Activated gamma-delta T cell treated with anti-CD3 and anti-CD28 coated beads, Interleukin-2, amount 50 U/mL, for 16 hours (primary cell): ENCODE measurements around the gene RGS7BP.

Experiments used
- DNase-seq: peaks from one replicate; pipeline ENCODE4 v3.0.0-alpha.2; 2020; ENCODE audit warnings: low read depth

The RGS7BP gene

DNA sequence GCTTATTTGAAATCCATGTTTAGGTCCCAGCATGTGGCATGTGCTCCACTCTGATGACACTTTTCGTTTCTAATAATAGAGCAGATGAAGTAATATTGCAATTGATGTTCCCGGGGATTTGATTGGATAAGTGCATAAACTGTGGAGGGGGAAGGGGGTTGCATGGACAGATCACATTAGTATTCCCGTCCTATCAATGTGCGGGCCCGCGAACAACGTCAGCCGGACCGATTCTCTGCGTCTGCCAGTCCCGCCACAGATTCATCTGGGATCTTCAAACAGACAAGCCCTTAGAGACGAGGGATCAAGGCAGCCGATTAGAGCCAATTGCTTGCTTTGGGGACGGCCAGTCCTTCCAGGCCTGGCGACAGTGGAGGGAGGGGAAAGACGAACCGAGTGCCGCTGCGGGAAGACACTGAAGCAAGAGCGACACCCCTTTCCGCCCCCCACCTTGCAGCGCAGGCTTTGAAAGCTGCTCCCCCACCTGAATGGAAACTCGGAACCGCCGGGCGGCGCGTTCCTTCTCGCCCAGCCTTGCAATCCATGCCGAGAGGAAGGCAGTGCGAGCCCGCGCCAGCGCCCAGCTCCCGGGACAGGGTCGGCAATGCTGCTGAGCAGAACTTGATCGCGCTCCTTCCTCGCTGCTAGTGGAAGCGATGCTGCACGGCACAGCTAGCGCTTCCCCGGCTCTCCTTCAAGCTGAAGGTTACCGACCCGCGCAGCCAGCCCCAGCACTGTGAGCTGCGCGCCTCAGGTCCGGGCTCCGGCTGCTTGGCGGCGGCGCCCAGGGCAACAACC lies at the start of gene RGS7BP:
Gene RGS7BP, plus strand, starts transcription at position 247 of the 798 bp plus-strand sequence. CDS start 610 bp downstream, outside the sequence.
- DNase-seq, result no peak

DNA sequence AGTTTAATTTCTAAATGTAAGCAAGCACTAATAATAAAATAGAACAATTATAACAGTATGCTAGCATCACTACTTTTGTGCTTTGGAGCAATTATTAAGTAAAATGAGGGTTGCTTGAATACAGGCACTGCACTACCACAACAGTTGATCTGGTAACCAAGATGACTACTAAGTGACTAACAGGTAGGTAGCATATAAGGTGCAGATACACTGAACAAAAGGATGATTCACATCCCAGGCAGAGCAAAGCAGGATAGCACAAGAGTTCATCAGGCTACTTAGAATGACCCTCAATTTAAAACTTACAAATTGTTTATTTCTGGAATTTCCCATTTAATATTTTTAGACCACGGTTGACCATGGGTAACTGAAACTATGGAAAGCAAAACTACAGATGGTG lies 48.0 kb upstream of the RGS7BP start:
- no peak for DNase-seq

DNA sequence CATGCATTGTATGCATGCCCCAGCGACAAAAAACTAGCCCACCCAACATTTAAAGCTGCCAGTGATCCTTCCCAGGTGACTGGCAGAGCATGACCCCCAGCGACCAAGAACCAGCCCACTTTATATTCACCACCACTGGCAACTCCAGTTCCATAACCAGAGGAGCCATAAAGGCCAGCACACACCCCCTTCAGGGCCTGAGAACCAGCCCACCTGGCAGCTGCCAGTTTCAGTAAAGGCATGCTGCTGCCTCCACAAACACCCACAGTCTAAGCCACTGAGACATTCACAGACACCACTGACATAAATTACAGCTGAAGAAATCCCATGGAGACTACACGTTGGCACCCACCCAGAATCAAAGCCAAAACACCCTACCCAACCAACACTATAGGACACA lies 46.9 kb upstream of the RGS7BP start:
- DNase-seq, result no peak

DNA sequence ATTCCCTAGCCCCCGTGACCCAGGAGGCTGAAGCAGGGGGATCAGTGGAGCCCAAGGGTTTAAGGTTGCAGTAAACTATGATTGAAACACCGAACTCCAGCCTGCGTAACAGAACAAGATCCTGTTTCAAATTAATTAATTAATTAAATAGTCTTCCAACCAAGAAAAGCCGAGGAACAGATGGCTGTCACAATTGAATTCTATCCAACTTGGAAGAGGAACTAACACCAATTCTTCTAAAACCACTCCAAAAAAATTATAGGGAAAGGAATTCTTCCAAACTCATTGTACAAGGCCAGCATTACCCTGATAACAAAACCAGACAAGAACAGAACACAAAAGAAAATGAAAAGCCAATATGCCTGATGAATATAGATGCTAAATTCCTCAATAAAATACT lies 43.4 kb upstream of the RGS7BP start:
- no peak for DNase-seq

DNA sequence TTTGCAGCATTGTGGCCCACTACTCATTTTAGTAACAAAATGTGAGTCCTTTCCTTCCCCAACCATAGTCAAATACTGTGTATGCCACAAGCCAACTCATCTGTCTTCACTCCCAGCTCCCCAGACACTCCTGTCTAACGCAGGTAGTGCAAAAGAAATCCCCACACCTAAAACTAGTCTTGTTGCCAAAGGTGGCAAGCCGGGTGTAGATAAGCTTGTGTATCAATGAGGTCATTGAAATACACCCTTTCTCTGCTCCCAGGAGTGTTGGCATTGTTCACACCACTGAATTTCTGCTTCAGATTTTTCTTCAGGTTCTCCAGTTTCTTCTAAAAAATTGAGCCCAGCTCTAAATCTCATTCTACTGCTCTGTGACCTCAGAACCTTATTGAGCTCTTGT lies 19.7 kb upstream of the RGS7BP start:
- no peak for DNase-seq

DNA sequence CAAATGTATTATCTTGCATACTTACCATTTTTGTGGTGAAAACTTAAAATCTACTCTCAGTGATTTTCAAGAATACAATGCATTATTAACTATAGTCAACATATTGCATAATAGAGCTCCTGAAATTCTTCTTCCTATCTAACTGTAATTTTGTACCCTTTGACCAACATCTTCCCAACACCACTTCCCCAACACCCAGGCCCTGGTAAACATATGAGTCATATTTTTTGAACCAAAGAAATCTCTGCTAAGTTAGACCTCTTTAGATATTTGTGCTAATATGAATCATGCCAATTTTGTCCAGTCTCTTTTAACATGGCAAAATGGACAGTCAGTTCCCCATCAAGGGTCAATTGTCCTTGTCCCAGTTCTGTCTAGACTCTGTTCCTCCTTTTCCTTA lies 18.5 kb upstream of the RGS7BP start:
- no peak for DNase-seq

DNA sequence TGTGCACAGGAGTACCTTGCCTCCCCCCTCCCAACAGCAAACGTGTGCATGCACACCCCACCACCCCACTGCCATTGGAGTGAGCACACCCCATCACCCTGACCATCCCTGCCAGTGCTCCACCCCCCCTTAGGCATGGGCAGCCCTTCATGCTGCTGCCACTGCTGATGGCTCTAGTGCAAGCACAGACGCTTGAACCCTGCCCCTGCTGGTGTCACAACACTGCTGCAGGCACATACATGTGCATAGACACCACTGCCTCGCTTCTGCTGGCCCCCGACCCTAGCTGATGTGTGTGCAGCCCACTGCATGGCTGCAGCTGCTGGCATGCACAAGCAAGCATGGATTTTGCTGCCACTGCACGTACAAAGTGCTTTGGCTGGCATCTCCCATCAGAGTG lies 16.0 kb upstream of the RGS7BP start:
- DNase-seq, result no peak

DNA sequence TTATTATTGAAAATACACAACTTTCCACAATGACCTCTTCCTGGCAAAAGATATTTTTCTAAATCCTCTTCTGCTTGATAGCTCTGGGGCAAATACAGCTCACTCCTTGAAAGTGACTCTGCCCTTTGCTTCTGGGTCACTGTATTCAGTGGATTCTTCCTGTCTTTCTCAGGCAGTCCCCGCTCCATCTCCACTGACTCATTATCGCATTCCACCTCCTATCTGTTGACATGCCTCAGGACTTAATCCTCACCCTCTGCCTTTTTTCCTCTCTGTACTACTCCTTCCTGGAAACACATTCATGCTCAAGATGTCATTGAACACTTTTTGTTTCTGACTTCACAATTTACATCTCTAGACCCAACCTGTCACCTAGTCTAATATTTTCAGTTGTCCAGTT lies 8.4 kb upstream of the RGS7BP start:
- DNase-seq, result no peak

DNA sequence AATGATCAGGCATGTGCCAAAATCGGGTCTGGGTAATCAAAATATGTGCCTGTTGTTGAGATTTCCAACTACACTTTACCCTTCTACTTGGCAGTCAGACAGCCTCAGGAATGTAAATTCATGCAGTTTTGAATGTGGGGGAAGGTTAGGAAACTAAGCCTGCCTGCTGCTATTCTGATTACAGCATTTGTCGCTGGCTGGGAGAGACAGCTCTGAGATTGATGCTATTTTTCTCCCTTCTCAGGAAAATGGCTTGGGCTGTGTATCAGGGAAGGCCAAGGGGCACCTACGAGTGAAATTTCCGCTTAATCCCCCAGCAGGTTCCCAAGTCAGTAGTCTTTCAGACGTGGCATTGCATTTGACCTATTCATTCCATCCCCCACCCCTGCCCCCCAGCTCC lies 3.6 kb upstream of the RGS7BP start:
- DNase-seq, result no peak

DNA sequence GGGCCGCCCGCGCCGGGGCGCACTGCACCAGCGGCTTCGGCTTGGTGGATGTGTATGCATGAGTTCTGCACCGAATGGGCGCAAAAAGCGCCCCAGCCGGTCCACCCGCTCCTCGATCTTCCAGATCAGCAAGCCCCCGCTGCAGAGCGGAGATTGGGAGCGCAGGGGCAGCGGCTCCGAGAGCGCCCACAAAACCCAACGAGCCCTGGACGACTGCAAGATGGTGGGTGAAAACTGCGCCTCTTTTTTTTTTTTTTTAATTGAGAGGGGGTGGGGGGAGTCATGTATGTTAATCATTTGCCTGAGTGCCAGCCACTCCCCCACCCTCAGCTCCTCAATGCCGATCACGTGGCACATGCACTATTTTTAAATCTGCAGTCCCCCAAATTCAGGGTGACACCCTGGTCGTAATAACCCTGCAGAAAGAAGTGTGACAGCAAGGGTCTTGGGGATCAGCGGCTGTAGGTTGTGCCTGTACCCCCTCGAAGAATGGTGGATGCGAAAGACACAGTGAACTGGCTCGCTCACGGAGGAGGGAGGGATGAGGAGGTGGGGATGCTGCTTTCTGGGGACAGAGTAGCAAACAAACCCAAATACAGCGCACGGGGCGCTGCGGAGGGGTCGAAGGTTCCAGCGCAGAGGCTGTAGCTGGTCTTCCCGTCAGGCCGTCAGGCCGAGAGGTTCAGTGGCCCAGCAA lies 900 bp downstream of the RGS7BP start:
- DNase-seq, result no peak

DNA sequence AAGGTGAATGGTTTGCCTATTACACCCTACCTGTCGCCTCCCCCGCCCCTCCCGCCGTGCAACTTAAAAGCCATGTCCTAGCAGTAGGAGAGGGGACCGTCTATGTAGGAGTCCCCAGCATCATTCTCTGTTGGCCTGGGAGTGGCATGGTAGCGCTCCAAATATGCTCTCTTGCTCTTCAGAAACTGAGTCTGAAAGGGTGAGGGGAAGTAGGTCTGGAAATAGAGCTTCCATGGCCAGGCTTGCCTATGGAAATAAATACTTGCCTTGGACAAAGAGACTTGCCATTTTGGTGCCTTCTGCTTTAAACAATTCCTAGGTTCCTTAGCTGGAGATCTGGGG lies 1.4 kb downstream of the RGS7BP start:
- no peak for DNase-seq

DNA sequence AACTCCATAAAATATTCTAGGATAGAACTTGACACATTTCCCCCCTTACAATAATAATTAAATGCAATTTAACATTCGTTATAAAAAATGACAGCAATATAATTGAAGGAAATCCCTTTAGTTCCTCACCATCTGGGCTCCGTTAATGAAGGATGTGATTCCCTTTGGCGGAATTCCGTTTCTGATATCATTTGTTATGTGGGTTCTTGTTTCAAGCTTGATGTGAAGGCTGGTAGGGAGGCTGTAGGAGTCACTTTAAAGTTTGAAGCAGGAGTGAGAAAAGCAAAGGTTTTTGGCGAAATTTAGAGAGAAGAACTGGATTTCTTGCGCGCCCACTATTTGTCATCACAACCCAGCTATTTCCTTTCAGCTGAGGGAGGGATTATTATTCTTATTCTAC lies 4.0 kb downstream of the RGS7BP start:
- no peak for DNase-seq

DNA sequence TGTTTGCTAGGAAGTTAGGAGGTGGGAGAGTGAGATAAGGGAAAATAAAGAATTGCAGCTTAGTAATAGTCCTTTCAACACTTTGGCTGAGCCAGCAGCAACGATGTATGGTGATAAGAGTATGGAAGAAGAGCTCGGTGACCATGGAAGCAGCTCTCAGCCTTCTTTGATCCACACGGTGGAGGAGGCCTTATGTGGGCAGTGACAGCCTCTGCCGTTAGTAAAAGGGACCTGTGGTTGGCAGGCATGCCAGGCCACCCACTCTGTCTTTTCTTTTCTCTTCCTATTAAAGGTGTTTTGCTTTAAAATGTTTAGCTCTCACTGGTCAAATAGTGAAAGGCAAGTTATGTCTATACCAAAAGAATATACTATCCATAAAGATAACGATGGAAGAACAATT lies 7.7 kb downstream of the RGS7BP start:
- no peak for DNase-seq

DNA sequence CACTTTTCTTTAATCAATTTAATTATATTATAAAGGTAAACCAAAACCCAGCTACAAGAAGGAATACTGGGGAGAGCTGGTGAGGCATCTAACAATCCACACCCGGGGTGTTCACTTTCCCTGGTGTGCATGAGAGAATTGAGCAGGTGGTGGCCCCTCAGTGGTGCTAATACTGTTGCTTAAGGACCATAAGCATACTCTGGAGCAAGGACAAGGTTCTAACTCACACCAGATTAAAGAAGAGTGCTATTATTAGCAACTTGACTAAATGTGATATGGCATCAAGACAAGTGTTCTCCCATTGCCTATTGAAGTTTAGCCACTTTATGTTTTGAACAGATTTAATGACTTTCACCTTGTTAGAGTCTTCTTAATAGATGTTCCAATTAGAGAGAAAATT lies 8.8 kb downstream of the RGS7BP start:
- DNase-seq, result no peak

DNA sequence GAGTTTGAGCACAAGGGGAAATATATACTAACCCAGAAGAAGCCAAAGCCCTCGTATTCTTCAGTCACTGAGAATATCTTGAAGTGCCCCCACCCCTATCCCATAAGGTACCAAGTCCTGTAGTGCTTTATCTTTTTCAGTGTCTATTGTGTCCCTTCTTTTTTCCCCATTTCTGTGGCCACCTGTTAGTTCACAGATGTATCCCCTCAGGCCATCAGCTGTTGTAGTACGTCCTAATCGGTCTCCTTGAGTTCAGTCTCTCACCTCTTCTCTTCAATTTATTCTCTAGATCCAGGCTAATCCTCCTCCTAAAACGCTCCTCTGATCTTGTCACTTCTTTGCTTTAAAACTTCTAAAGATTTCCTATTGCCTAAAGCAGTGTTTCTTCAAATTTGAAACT lies 10.4 kb downstream of the RGS7BP start:
- no peak for DNase-seq

DNA sequence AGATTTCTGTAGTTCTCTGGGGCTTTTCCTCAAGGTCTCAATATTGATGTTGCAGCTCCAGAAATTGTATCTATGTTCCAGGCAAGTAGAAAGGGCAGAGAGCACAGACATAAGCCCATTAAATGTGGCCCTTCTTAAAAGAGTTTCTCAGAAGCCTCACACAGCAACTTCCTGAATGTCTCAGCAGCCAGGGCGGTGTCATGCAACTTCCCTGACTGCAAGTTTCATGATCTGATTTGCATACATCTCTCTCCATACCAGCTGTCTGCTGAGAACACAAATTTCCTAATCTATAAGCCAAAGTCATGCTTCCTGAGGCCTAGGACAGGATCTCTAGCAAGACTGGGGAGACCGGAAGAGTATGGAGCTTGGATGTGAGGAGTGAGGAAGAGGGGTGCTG lies 13.0 kb downstream of the RGS7BP start:
- DNase-seq, result no peak

DNA sequence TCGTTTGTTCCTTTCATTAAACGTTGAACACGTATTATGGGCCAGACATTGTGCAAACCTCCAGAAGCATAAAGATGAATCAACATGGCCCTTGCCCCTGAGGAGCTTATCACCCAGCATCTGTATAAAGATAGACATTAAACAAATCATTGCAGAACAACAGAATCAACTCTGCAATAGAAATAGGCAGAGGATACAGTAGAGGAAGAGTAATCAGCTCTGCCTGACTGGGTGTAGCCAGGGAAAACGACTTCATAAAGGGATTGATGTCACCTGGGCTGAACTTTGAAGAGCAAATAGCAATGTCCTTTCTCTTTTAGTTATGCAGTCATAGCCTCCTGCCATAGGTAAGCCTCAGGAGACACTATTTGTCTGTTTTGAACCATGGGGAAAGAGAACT lies 13.4 kb downstream of the RGS7BP start:
- DNase-seq, result no peak

DNA sequence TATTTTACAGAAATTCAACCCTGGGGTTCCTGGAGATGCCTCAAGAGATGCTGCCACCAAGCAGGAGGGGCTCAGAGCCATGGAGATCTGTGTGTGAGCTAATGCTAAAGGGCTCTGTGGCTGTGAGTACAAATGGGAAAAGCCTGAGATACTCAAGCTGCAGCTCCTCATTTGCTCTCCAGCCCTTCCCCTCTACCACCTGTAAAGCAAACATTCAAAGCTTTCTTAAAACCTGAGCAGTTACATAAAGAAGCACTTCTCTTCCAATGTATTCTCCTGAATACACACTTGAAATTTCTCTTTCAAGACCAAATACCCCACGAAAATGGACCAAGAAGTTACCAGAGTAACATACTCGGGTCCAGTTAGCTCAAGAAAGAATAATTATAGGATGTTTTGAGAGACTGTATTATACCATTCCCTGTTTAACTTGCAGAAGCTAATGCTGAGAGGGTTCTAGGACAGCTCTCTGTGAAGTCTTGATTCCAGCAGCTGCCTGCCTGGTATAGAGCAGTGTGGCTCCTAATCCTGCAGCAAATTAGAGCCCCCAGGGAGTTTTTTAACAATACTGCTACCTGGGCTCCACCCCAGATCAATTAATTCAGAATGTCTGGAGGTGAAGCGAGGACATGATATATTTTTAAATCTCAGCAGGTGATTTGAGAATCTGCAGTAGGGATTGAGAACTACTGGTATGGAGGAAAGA lies 21.1 kb downstream of the RGS7BP start:
- no peak for DNase-seq

DNA sequence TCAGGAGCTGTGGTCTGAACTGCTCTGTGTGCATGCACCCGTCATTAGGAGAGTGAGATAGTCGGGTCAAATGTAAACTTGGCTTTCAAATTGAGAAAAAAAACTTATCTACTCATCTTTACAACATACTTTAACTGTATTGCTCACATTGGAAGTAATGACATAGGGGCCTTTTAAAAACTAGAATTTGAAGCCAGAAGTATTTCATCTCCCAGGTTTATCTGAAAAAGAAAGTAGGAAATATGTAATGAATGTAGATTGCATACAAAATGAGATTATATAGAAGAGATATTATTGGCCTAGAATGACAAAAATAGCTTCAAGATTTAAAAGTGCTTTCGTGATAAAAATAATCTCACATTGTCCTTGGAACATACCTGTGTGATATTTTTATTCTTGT lies 24.3 kb downstream of the RGS7BP start:
- no peak for DNase-seq

DNA sequence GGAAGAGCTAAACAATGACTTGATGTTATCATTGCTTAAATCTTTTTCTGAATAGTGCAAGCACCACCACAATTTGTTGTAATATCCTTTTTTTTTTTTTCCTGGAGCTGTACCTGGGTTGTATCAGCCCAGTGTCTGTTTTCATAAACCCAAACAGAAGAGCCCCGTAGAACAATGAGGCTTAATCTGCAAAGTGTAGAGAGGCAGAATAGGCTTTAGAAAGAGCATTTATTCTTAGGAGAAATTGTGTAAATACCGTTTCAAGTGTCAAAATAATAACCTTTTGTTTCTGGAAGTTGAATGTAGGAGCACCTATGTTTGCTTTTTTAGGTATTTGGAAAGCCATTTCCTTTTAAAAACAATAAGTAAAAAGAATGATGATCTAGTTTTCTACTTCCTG lies 26.4 kb downstream of the RGS7BP start:
- no peak for DNase-seq

DNA sequence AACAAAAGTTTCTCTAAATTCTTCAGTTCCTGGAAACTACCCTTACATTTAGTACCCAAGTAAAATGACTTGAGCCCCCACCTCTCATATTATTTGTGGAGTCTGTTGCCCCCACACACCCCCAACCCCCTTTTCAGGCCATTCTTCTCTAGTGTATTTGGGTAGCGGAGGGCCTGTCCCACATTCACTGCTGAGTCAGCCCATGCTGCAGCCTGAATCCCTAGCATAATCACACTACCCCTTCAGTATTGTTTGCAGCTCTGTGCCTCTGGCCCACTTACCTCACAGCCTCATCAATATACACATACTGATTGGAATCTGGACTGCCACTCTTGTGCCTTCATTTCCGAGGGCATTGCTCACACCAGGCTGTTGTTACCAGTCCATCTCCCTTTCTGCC lies 26.8 kb downstream of the RGS7BP start:
- DNase-seq, result no peak

DNA sequence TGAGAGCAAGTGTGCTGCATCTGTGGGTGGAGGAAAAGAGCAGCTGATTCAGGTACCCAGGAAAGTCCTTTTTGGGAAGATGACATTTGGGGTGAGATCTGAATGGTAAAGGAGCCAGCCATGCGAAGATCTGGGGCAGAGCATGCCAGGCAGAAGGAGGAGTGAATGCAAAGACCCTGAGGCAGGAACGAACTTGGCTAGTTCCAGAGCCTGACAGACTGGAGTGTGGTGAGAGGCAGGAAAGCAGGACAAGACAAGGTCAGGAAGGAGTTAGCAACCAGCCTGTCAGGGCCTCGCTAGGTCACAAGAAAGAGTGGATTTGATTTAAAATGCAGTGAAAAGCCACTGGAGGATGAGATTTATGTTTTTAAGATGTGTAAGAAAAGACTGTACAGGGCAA lies 28.2 kb downstream of the RGS7BP start:
- no peak for DNase-seq

DNA sequence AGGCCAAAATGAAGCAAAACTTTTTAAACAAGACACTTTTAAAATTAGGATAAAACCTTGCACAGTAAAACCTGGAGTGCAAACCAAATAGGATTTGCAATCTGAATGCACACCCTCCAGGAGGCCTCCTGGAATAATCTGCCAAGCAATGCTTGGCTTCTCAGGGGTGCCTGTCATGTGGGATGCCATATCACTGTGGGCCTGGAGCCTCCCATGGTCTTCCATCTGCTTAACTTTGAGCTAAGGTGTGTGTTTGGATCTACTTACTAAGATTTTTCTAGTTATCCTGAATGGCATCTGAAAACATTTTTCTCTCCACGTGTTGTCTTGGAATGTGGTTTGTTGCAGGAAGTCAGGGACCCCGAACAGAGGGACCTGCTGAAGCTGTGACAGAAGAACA lies 52.1 kb downstream of the RGS7BP start:
- no peak for DNase-seq
